Fibroblast of upper back skin (primary cell): ENCODE results near the gene ATP8B3.

Experiments
- DNase-seq: peaks from one replicate; pipeline ENCODE4 v3.0.0-alpha.2; 2013

ATP8B3 gene

GRCh38 chr19:1811942-1812425, at the start of gene ATP8B3:
Gene ATP8B3 (minus strand): TSS chr19:1812276. CDS start chr19:1811736, 540 bp downstream.
- DNase-seq: no peak

- no peak for DNase-seq
These were observed 49.5 kb upstream of the ATP8B3 start for GRCh38 chr19:1861599-1862031.

GRCh38 chr19:1860821-1861598, 48.9 kb upstream of the ATP8B3 start:
- no peak for DNase-seq

GRCh38 chr19:1860042-1860775, 48.1 kb upstream of the ATP8B3 start:
- peak; percentile 74 for DNase-seq

GRCh38 chr19:1859331-1859781, 47.3 kb upstream of the ATP8B3 start:
- DNase-seq: no peak

GRCh38 chr19:1858412-1859081, 46.5 kb upstream of the ATP8B3 start:
- no peak for DNase-seq

- DNase-seq: no peak
These were observed 45.7 kb upstream of the ATP8B3 start for GRCh38 chr19:1857648-1858326.

GRCh38 chr19:1856698-1857603, 44.9 kb upstream of the ATP8B3 start:
- DNase-seq: peak; percentile 65

- DNase-seq: no peak
These were observed 44.2 kb upstream of the ATP8B3 start for GRCh38 chr19:1856345-1856697.

- no peak for DNase-seq
These were observed 43.8 kb upstream of the ATP8B3 start for GRCh38 chr19:1855828-1856255.

- peak; percentile 85 for DNase-seq
These were observed 43.2 kb upstream of the ATP8B3 start for GRCh38 chr19:1855040-1855827.

- DNase-seq: no peak
These were observed 42.5 kb upstream of the ATP8B3 start for GRCh38 chr19:1854542-1855039.

GRCh38 chr19:1854039-1854541, 42.0 kb upstream of the ATP8B3 start:
- no peak for DNase-seq

GRCh38 chr19:1853295-1854038, 41.4 kb upstream of the ATP8B3 start:
- peak; percentile 70 for DNase-seq

- DNase-seq: no peak
These were observed 40.6 kb upstream of the ATP8B3 start for GRCh38 chr19:1852581-1853128.

GRCh38 chr19:1851654-1852580, 39.8 kb upstream of the ATP8B3 start:
- DNase-seq: no peak

- DNase-seq: no peak
These were observed 39.0 kb upstream of the ATP8B3 start for GRCh38 chr19:1850809-1851653.
